G401 (cell line): ENCODE results near the gene PPP1R3G. TPM values are rescaled to one million over a fixed set of nuclear protein-coding genes. Genes with fewer than 3 reads are reported as not detected.

Source experiments
- DNase-seq: peaks from one replicate; pipeline ENCODE4 v3.0.0-alpha.2; 2015; ENCODE audit warnings: low spot score
- in situ Hi-C: cut with HindIII; loops from 2 replicates; pipeline ENCODE4 v1.10.0; 2016; ENCODE audit warnings: low sequenced_read_pairs, mixed read lengths
- total RNA-seq: library from RNA; depleted of rRNA; stranded (reverse); fragments of >200 nt; shearing (Covaris generic); gene quantifications from 2 replicates; pipeline ENCODE4 v1.2.3, GENCODE V29; 2014

The PPP1R3G gene
- total RNA-seq, 1 experiment from 2014 or later: 0.58 TPM

GRCh38 chr6:5089481-5090438 is 4.6 kb downstream of the PPP1R3G start:
- in situ Hi-C loops: no loop called here
- DNase-seq: no peak

GRCh38 chr6:5090603-5091002 is 5.5 kb downstream of the PPP1R3G start:
- DNase-seq: no peak
- in situ Hi-C loops: no loop called here

GRCh38 chr6:5091210-5092069 is 6.3 kb downstream of the PPP1R3G start:
- no peak for DNase-seq
- in situ Hi-C loops: no loop called here

- DNase-seq: no peak
- in situ Hi-C loops: no loop called here
These were observed 8.3 kb downstream of the PPP1R3G start for GRCh38 chr6:5093231-5094015.

GRCh38 chr6:5094327-5094726 is 9.2 kb downstream of the PPP1R3G start:
- no peak for DNase-seq
- in situ Hi-C loops: no loop called here

GRCh38 chr6:5095236-5095635 is 10.1 kb downstream of the PPP1R3G start:
- in situ Hi-C loops: no loop called here
- DNase-seq: no peak

- in situ Hi-C loops: no loop called here
- no peak for DNase-seq
These were observed 11.3 kb downstream of the PPP1R3G start for GRCh38 chr6:5096482-5096881.

- in situ Hi-C loops: no loop called here
- no peak for DNase-seq
These were observed 13.5 kb downstream of the PPP1R3G start for GRCh38 chr6:5098501-5099270.

GRCh38 chr6:5099537-5099936 is 14.4 kb downstream of the PPP1R3G start:
- in situ Hi-C loops: no loop called here

GRCh38 chr6:5100806-5101205 is 15.7 kb downstream of the PPP1R3G start:
- in situ Hi-C loops: no loop called here
- DNase-seq: no peak

More at GRCh38 chr6:5099537-5099936, 14.4 kb downstream of the PPP1R3G start:
- no peak for DNase-seq

- no peak for DNase-seq
- in situ Hi-C loops: no loop called here
These were observed 17.3 kb downstream of the PPP1R3G start for GRCh38 chr6:5102267-5102970.

- in situ Hi-C loops: no loop called here
- DNase-seq: no peak
These were observed 18.1 kb downstream of the PPP1R3G start for GRCh38 chr6:5103250-5103649.

- in situ Hi-C loops: no loop called here
- DNase-seq: no peak
These were observed 19.5 kb downstream of the PPP1R3G start for GRCh38 chr6:5104667-5105066.

GRCh38 chr6:5105146-5105545 is 20.0 kb downstream of the PPP1R3G start:
- in situ Hi-C loops: no loop called here

GRCh38 chr6:5107341-5107740 is 22.2 kb downstream of the PPP1R3G start:
- in situ Hi-C loops: no loop called here
- no peak for DNase-seq

More at GRCh38 chr6:5105146-5105545, 20.0 kb downstream of the PPP1R3G start:
- DNase-seq: no peak

- no peak for DNase-seq
- in situ Hi-C loops: no loop called here
These were observed 22.9 kb downstream of the PPP1R3G start for GRCh38 chr6:5108068-5108467.

GRCh38 chr6:5108536-5109150 is 23.5 kb downstream of the PPP1R3G start:
- DNase-seq: no peak
- in situ Hi-C loops: no loop called here

GRCh38 chr6:5109436-5109835 is 24.3 kb downstream of the PPP1R3G start:
- DNase-seq: no peak
- in situ Hi-C loops: no loop called here
